ENCODE measurements around the gene PLXNA4. TPM values are rescaled to one million over a fixed set of nuclear protein-coding genes. Genes with fewer than 3 reads are reported as not detected.

PLXNA4 gene
- total and polyA plus RNA-seq, 4 donors, result 0.63 to 4.6 (median 2.1) TPM

DNA sequence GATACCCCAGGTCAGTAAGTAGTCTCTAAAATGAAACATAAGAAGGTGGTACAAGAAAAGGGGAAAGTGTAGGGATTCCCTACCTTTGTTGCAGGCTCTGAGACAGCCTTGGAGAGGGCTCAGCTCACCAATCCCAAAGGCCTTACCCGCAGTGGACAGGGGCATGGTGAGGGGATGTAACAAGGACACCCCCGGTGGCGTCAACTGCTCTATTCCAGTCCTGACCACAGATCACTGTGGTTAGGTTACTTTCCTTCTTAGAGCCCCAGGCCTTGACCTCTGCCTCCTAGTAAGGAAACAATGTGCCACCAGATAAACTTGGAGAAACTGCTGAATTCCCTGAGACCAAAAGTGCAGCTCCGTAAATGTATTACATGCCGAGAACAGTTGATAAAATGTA lies 17.5 kb downstream of the PLXNA4 start:
- H3K4me3 ChIP-seq, result no peak overlapping the region
- H3K9ac ChIP-seq (ENCODE audit: insufficient read depth in 1 of 2, low read length in 2 of 2), result no peak overlapping the region
- TF ChIP-seq, protein P1, sequence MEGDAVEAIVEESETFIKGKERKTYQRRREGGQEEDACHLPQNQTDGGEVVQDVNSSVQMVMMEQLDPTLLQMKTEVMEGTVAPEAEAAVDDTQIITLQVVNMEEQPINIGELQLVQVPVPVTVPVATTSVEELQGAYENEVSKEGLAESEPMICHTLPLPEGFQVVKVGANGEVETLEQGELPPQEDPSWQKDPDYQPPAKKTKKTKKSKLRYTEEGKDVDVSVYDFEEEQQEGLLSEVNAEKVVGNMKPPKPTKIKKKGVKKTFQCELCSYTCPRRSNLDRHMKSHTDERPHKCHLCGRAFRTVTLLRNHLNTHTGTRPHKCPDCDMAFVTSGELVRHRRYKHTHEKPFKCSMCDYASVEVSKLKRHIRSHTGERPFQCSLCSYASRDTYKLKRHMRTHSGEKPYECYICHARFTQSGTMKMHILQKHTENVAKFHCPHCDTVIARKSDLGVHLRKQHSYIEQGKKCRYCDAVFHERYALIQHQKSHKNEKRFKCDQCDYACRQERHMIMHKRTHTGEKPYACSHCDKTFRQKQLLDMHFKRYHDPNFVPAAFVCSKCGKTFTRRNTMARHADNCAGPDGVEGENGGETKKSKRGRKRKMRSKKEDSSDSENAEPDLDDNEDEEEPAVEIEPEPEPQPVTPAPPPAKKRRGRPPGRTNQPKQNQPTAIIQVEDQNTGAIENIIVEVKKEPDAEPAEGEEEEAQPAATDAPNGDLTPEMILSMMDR (IDR thresholded peaks at IDR 0.05; ENCODE audit: control extremely low read depth, extremely low read depth), result no peak
- H3K27ac ChIP-seq (ENCODE audit: low read depth in 1 of 2, low read length in 1 of 2), result no peak overlapping the region
- ATAC-seq (ENCODE audit: insufficient read depth, low FRiP score), result no peak
- no peaks in the 10 kb centered on the region for H3K4me1 ChIP-seq (ENCODE audit: control insufficient read depth in 5 of 5, insufficient read depth in 5 of 5, low read length in 5 of 5)
- whole genome bisulfite sequencing, 2 donors, result 72 to 81% methylated on average over 5 of the region's 5 CpGs
- H3K36me3 ChIP-seq (ENCODE audit: control insufficient read depth in 4 of 4, insufficient read depth in 4 of 4, low read length in 4 of 4), result no peaks in the 10 kb centered on the region
- DNase-seq, result no peak
- H3K27me3 ChIP-seq (ENCODE audit: control insufficient read depth in 3 of 3, insufficient read depth in 3 of 3, low read length in 2 of 3), result peaks cover 0 to 31% (median 8%) of the 10 kb centered on the region in 3 donors
- H3K9me3 ChIP-seq (ENCODE audit: control insufficient read depth in 4 of 4, insufficient read depth in 3 of 4, low read length in 3 of 4), result peaks cover 0 to 5% (median 0%) of the 10 kb centered on the region in 4 donors

DNA sequence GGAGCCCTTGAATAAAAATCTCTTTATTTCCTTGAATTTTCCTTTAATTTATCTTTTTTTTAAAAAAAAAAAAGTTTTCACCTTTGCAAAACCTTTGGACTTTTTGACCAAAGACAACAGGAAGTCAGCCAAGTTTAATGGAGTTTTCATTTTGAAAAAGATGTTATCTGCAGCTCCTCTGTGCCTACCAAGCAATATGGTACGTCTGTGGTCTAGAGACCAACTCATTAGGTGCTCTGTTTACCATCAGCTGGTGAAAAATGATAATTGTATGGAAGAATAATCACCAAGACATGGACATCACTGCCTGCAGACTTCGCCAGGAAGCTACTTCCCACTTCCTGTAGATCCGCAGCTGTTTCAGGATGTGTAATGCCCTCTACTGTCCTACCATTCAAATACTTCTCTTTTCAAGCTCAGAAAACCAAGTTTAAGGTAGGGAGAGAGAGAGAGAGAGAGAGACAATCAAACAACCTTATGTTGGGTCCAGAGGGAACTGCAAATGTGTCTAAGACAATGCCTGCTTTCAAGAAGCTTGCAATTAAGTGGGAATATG lies 18.7 kb downstream of the PLXNA4 start:
- no peak for DNase-seq
- Histone ChIP-seq H3K27ac (ENCODE audit: low read depth in 1 of 2, low read length in 1 of 2) (no peak overlapping the region), H3K4me3 (no peak overlapping the region), H3K27me3 (ENCODE audit: control insufficient read depth in 3 of 3, insufficient read depth in 3 of 3, low read length in 2 of 3) (peaks cover 0 to 18% (median 8%) of the 10 kb centered on the region in 3 donors), H3K9ac (ENCODE audit: insufficient read depth in 1 of 2, low read length in 2 of 2) (no peak overlapping the region), H3K36me3 (ENCODE audit: control insufficient read depth in 4 of 4, insufficient read depth in 4 of 4, low read length in 4 of 4) (no peaks in the 10 kb centered on the region), H3K4me1 (ENCODE audit: control insufficient read depth in 5 of 5, insufficient read depth in 5 of 5, low read length in 5 of 5) (no peaks in the 10 kb centered on the region), H3K9me3 (ENCODE audit: control insufficient read depth in 4 of 4, insufficient read depth in 3 of 4, low read length in 3 of 4) (peaks cover 0 to 12% (median 0%) of the 10 kb centered on the region in 4 donors)
- ATAC-seq (ENCODE audit: insufficient read depth, low FRiP score), result no peak
- 39 to 44% methylated on average over 3 of the region's 3 CpGs for WGBS, 2 donors
- TF ChIP-seq, protein P1 (IDR thresholded peaks at IDR 0.05; ENCODE audit: control extremely low read depth, extremely low read depth), result no peak

DNA sequence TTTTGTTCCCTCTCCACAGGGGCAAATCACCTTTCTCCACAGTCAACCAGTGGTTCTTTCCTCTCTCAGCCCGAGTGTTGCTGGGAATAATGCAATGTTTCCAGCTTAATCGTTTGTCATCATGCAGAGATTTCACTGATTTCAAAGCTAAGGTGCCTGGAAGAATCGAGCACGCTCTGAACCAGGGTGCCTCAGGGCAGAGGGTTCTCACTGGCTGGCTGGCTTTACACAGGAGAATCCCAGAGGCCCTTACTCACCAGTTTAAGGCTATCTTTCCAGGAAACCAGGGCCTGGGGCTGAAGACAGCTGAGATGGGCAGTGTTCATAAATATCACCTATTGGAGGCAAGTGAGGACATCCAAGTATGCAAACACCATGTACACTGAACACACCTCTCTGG lies 21.8 kb downstream of the PLXNA4 start:
- TF ChIP-seq, protein P1 (IDR thresholded peaks at IDR 0.05; ENCODE audit: control extremely low read depth, extremely low read depth), result no peak
- Histone ChIP-seq H3K27me3 (ENCODE audit: control insufficient read depth in 3 of 3, insufficient read depth in 3 of 3, low read length in 2 of 3) (peaks cover 0 to 7% (median 0%) of the 10 kb centered on the region in 3 donors), H3K4me3 (no peak overlapping the region), H3K36me3 (ENCODE audit: control insufficient read depth in 4 of 4, insufficient read depth in 4 of 4, low read length in 4 of 4) (no peaks in the 10 kb centered on the region), H3K4me1 (ENCODE audit: control insufficient read depth in 5 of 5, insufficient read depth in 5 of 5, low read length in 5 of 5) (no peaks in the 10 kb centered on the region), H3K27ac (ENCODE audit: low read depth in 1 of 2, low read length in 1 of 2) (no peak overlapping the region), H3K9ac (ENCODE audit: insufficient read depth in 1 of 2, low read length in 2 of 2) (no peak overlapping the region), H3K9me3 (ENCODE audit: control insufficient read depth in 4 of 4, insufficient read depth in 3 of 4, low read length in 3 of 4) (peaks cover 0 to 30% (median 4%) of the 10 kb centered on the region in 4 donors)
- 80 to 92% methylated on average over 4 of the region's 4 CpGs for WGBS, 2 donors
- DNase-seq (no peak), ATAC-seq (ENCODE audit: insufficient read depth, low FRiP score) (no peak)

DNA sequence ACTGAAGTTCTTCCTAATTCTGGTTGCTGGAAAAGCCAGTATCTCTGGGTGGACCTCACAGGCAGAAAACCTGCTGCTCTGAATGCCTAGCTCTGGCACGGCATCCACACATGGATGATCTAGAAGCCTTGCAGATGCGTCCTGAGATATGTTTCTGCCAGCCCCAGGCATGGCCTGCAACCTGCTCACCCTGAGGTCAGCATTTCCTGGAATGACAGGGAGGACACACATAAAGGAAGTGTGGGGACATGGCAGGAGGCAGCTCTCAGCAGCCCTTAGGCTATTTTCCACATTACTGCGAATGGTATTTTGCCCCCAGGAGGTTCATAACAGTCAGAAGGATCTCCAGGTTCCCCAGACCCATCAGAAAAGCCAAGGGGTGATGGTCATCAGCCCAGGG lies 23.2 kb downstream of the PLXNA4 start:
- no peak overlapping the region for H3K27ac ChIP-seq (ENCODE audit: low read depth in 1 of 2, low read length in 1 of 2)
- TF ChIP-seq, protein P1 (IDR thresholded peaks at IDR 0.05; ENCODE audit: control extremely low read depth, extremely low read depth), result no peak
- no peak overlapping the region for H3K4me3 ChIP-seq
- peaks cover 0 to 30% (median 4%) of the 10 kb centered on the region in 4 donors for H3K9me3 ChIP-seq (ENCODE audit: control insufficient read depth in 4 of 4, insufficient read depth in 3 of 4, low read length in 3 of 4)
- no peak overlapping the region for H3K9ac ChIP-seq (ENCODE audit: insufficient read depth in 1 of 2, low read length in 2 of 2)
- ATAC-seq (ENCODE audit: insufficient read depth, low FRiP score) (no peak), DNase-seq (no peak)
- peaks cover 0 to 7% (median 0%) of the 10 kb centered on the region in 3 donors for H3K27me3 ChIP-seq (ENCODE audit: control insufficient read depth in 3 of 3, insufficient read depth in 3 of 3, low read length in 2 of 3)
- H3K36me3 ChIP-seq (ENCODE audit: control insufficient read depth in 4 of 4, insufficient read depth in 4 of 4, low read length in 4 of 4), result no peaks in the 10 kb centered on the region
- 66 to 82% methylated on average over 3 of the region's 3 CpGs for WGBS, 2 donors
- H3K4me1 ChIP-seq (ENCODE audit: control insufficient read depth in 5 of 5, insufficient read depth in 5 of 5, low read length in 5 of 5), result no peaks in the 10 kb centered on the region
